HCEC 1CT (cell line): Measurements from ENCODE around the gene CHRNA4.

Experiments used
- DNase-seq: peaks from one replicate; pipeline ENCODE4 v3.0.0-alpha.2; 2017

The CHRNA4 gene

GRCh38 chr20:63362436-63363009, 1.4 kb upstream of the CHRNA4 start:
- no peak for DNase-seq

GRCh38 chr20:63361519-63362435, 628 bp upstream of the CHRNA4 start:
- DNase-seq, result no peak

- DNase-seq, result no peak
These were observed 956 bp downstream of the CHRNA4 start for GRCh38 chr20:63359937-63360849.

GRCh38 chr20:63359164-63359934, 1.8 kb downstream of the CHRNA4 start:
- DNase-seq, result no peak

- DNase-seq, result no peak
These were observed 2.9 kb downstream of the CHRNA4 start for GRCh38 chr20:63357921-63358905.

- no peak for DNase-seq
These were observed 3.9 kb downstream of the CHRNA4 start for GRCh38 chr20:63356931-63357879.

- no peak for DNase-seq
These were observed 4.6 kb downstream of the CHRNA4 start for GRCh38 chr20:63356511-63356910.

GRCh38 chr20:63355781-63356295, 5.3 kb downstream of the CHRNA4 start:
- no peak for DNase-seq

GRCh38 chr20:63354636-63355350, 6.4 kb downstream of the CHRNA4 start:
- DNase-seq, result no peak

GRCh38 chr20:63352811-63353221, 8.3 kb downstream of the CHRNA4 start:
- DNase-seq, result no peak

- DNase-seq, result no peak
These were observed 9.1 kb downstream of the CHRNA4 start for GRCh38 chr20:63351811-63352591.

GRCh38 chr20:63351326-63351700, 9.8 kb downstream of the CHRNA4 start:
- DNase-seq, result no peak

- DNase-seq, result no peak
These were observed 10.4 kb downstream of the CHRNA4 start for GRCh38 chr20:63350597-63351325.

- DNase-seq, result no peak
These were observed 11.0 kb downstream of the CHRNA4 start for GRCh38 chr20:63350196-63350595.

GRCh38 chr20:63349516-63349895, 11.6 kb downstream of the CHRNA4 start:
- DNase-seq, result no peak

- no peak for DNase-seq
These were observed 12.2 kb downstream of the CHRNA4 start for GRCh38 chr20:63348828-63349515.
